Calu3 (cell line): Measurements from ENCODE around the gene GPATCH2L. TPM values are rescaled to one million over a fixed set of nuclear protein-coding genes. Genes with fewer than 3 reads are reported as not detected.

Source experiments
- BruUV-seq: library from RNA; stranded (reverse); fragments of 400-500 nt; replicated peaks from 2 replicates; lab custom pipeline; 2021; lab: Mats Ljungman, UMichigan
- CTCF ChIA-PET: fragments of 300-600 bp; sonication (Branson Sonifier 250); formaldehyde crosslinking; loops from one replicate; lab custom pipeline; 2022; ENCODE audit warnings: antibody characterized with exemption; lab: Charles Lee
- DNase-seq: peaks from one replicate; pipeline ENCODE4 v3.0.0; 2022
- H3K27ac Mint-ChIP-seq: one replicate; pipeline ENCODE4 v1.8.0; 2022; ENCODE audit warnings: mixed read lengths; ENCODE audit not compliant: unreplicated experiment
- H3K27me3 Mint-ChIP-seq: one replicate; pipeline ENCODE4 v1.8.0; 2022; ENCODE audit warnings: mixed read lengths; ENCODE audit not compliant: unreplicated experiment
- H3K36me3 Mint-ChIP-seq: one replicate; pipeline ENCODE4 v1.8.0; 2022; ENCODE audit warnings: mild to moderate bottlenecking, moderate library complexity, mixed read lengths; ENCODE audit not compliant: insufficient read depth, unreplicated experiment
- H3K4me1 Mint-ChIP-seq: one replicate; pipeline ENCODE4 v1.8.0; 2022; ENCODE audit warnings: mild to moderate bottlenecking, low read depth, mixed read lengths; ENCODE audit not compliant: unreplicated experiment
- H3K4me3 Mint-ChIP-seq: one replicate; pipeline ENCODE4 v1.8.0; 2022; ENCODE audit warnings: mild to moderate bottlenecking, low read depth, moderate library complexity, mixed read lengths; ENCODE audit not compliant: unreplicated experiment
- H3K9me3 Mint-ChIP-seq: one replicate; pipeline ENCODE4 v1.8.0; 2022; ENCODE audit warnings: low read depth, mixed read lengths; ENCODE audit not compliant: unreplicated experiment
- intact Hi-C: fragments of 100-400 bp; cut with micrococcal nuclease; formaldehyde crosslinking; loops from one replicate; pipeline ENCODE4 v1.10.0; 2022; ENCODE audit not compliant: unreplicated experiment
- total RNA-seq: library from RNA; stranded (reverse); gene quantifications from 2 replicates; pipeline ENCODE4 v1.2.3, GENCODE V29; 2022
- TF ChIP-seq, protein P1 (sequence below): fragments of 200-600 bp; IDR thresholded peaks from one replicate; pipeline ENCODE4 v1.8.0; 2022; ENCODE audit warnings: antibody characterized with exemption; ENCODE audit not compliant: unreplicated experiment

The GPATCH2L gene
- total RNA-seq, 1 experiment from 2014 or later, result 62.4 TPM

DNA sequence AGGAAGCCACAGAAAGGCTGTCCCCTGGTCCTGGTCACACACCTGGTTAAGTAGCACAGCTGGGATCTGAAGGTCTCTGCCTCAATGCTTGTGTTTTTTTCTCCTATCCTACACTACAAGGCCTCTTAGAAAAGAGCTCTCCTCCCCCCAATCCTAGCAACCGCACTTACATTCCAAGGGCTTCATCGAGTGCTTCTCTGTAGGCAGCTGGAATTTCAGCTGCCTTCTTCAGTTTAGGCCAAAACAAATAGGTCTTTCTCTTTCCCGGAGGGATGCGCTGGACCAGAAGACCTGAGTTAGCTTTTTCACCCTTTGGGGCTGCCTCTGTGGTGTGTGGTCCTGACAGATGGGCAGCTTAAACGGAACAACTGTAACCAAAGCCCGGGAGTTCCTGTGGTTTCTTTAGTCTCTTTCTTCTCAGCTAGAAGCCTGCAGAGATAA lies 109.7 kb downstream of the GPATCH2L start:
- H3K9me3 Mint-ChIP-seq, result no peaks in the 10 kb centered on the region
- intact Hi-C loops, result no loop called here
- no peak overlapping the region for H3K27ac Mint-ChIP-seq
- TF ChIP-seq, protein P1, sequence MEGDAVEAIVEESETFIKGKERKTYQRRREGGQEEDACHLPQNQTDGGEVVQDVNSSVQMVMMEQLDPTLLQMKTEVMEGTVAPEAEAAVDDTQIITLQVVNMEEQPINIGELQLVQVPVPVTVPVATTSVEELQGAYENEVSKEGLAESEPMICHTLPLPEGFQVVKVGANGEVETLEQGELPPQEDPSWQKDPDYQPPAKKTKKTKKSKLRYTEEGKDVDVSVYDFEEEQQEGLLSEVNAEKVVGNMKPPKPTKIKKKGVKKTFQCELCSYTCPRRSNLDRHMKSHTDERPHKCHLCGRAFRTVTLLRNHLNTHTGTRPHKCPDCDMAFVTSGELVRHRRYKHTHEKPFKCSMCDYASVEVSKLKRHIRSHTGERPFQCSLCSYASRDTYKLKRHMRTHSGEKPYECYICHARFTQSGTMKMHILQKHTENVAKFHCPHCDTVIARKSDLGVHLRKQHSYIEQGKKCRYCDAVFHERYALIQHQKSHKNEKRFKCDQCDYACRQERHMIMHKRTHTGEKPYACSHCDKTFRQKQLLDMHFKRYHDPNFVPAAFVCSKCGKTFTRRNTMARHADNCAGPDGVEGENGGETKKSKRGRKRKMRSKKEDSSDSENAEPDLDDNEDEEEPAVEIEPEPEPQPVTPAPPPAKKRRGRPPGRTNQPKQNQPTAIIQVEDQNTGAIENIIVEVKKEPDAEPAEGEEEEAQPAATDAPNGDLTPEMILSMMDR, result no peak
- H3K4me1 Mint-ChIP-seq, result no peaks in the 10 kb centered on the region
- no peak for DNase-seq
- CTCF ChIA-PET, result no interaction called here
- H3K27me3 Mint-ChIP-seq, result no peaks in the 10 kb centered on the region
- H3K36me3 Mint-ChIP-seq, result no peaks in the 10 kb centered on the region
- no TSS peak for BruUV-seq
- H3K4me3 Mint-ChIP-seq, result no peak overlapping the region

DNA sequence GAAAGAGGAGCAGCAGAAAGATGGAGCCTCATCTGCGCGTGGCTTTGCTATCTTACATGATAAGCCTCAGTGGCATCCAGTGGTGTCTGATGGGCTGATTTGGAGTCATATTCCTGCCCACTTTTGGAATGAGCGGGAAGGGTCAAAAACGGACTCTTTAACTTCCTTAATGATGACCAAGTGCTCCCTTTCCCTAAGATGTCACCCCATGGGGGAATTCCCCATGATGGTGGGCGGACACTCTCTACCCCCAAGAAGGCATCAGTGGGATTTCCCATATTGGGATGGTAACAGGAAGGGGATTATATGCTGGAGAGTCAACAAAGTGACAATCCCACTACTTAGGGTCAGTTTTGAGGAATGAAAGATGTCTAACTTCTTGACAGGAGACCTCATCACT lies 110.9 kb downstream of the GPATCH2L start:
- Mint-ChIP-seq H3K27me3 (no peaks in the 10 kb centered on the region), H3K36me3 (no peaks in the 10 kb centered on the region), H3K4me1 (no peaks in the 10 kb centered on the region), H3K4me3 (no peak overlapping the region), H3K27ac (no peak overlapping the region), H3K9me3 (no peaks in the 10 kb centered on the region)
- intact Hi-C loops, result no loop called here
- TF ChIP-seq, protein P1, result no peak
- CTCF ChIA-PET, result no interaction called here
- no peak for DNase-seq
- no TSS peak for BruUV-seq

Other genes with a start within 250 kb of the GPATCH2L start
- gene TGFB3, start 169.9 kb upstream of the GPATCH2L start, total RNA-seq, result 2.2 and 2.5 TPM in 2 replicates
- gene IFT43, start 166.2 kb upstream of the GPATCH2L start, total RNA-seq, result 37.8 and 37.9 TPM in 2 replicates
- gene ESRRB, start 224.2 kb downstream of the GPATCH2L start, total RNA-seq, result 0.21 and 0.27 TPM in 2 replicates